HUES6 (cell line): Measurements from ENCODE around the gene SIX4.

Source experiments
- H3K27ac ChIP-seq: 2 replicates; pipeline ENCODE4 v1.7.0; 2013; ENCODE audit warnings: low read depth, mild to moderate bottlenecking, low read length, inconsistent platforms
- H3K27me3 ChIP-seq: 2 replicates; pipeline ENCODE4 v1.6.1; 2013; ENCODE audit warnings: low read length; ENCODE audit not compliant: control insufficient read depth, insufficient read depth
- H3K36me3 ChIP-seq: 2 replicates; pipeline ENCODE4 v1.6.1; 2013; ENCODE audit warnings: low read length; ENCODE audit not compliant: control insufficient read depth, insufficient read depth
- H3K4me1 ChIP-seq: 2 replicates; pipeline ENCODE4 v1.6.1; 2013; ENCODE audit warnings: low read length; ENCODE audit not compliant: control insufficient read depth, insufficient read depth
- H3K4me3 ChIP-seq: 2 replicates; pipeline ENCODE4 v1.5.1; 2013; ENCODE audit warnings: low read depth, low read length
- H3K9ac ChIP-seq: one replicate; pipeline ENCODE4 v1.6.1; 2013; ENCODE audit warnings: mild to moderate bottlenecking, low read length
- H3K9me3 ChIP-seq: 2 replicates; pipeline ENCODE4 v1.6.1; 2013; ENCODE audit warnings: low read depth, low read length; ENCODE audit not compliant: control insufficient read depth, insufficient read depth

The SIX4 gene

DNA sequence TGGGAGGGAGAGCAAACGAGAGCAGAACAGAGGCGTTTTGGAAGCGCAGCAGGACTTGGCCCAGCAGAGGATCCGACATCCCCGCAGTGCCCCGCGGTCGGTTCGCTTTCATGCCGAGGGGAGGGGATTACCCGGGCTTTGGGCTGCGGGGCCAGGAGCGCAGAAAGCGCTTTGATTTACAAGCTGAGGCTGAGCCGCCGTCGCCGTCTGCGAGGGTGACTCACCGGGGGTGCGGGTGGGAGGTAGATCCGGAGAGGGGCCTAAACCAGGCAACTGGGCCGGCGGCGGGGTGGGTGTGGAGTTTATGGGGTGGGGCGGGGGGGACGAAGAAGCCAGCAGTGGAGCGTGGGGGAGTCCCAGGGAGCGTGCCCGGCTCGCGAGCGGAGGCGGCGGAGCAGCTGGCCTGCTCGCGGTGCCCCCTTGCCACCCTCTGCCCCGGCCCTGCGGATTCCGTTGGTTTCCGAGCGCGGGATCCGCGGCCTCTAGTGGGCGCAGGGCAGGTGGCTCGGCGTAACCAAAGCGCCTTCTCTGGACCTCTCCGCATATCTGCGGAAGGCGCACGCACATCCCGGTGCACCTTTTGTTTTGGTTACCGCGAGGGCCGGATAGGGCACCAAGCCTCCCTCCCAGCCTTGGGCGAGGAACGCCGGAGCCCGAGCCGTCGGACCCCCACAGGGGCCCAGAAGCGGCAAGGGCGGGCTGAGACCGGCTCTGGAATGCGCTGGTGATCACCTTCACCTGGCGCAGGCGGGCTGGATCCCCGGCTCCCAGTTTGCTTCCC lies 2.6 kb downstream of the SIX4 start:
- Histone ChIP-seq H3K4me3 (peak overlapping the region; percentile 98), H3K9me3 (no peaks in the 10 kb centered on the region), H3K4me1 (peaks cover 21% of the 10 kb centered on the region), H3K27ac (peak overlapping the region; percentile 49; the same call in 1 of the 2 replicates), H3K9ac (peak overlapping the region; percentile 82), H3K27me3 (no peaks in the 10 kb centered on the region), H3K36me3 (peaks cover 37% of the 10 kb centered on the region)

DNA sequence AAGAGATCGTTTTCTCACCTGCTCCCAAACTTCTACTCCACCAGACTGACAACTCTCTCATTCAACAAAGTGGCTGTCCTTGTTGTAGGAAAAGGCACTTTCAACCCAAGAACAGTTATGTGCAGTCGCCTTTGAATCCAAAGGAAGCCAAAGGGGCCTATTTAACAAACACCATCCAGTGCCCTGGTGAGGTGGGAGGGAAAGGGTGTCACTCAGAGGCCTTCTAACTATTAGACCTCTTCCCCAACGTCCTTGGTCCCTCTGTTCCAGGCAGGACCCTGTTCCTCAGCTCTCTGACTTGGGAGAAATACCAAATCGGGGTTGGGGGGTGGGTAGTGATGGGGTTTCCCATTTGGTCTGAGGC lies 3.2 kb downstream of the SIX4 start:
- H3K4me3 ChIP-seq = peak overlapping the region; percentile 98
- H3K4me1 ChIP-seq = peaks cover 21% of the 10 kb centered on the region
- peaks cover 39% of the 10 kb centered on the region for H3K36me3 ChIP-seq
- H3K27me3 ChIP-seq = no peaks in the 10 kb centered on the region
- H3K27ac ChIP-seq = no peak overlapping the region
- H3K9me3 ChIP-seq = no peaks in the 10 kb centered on the region
- peak overlapping the region; percentile 73 for H3K9ac ChIP-seq

DNA sequence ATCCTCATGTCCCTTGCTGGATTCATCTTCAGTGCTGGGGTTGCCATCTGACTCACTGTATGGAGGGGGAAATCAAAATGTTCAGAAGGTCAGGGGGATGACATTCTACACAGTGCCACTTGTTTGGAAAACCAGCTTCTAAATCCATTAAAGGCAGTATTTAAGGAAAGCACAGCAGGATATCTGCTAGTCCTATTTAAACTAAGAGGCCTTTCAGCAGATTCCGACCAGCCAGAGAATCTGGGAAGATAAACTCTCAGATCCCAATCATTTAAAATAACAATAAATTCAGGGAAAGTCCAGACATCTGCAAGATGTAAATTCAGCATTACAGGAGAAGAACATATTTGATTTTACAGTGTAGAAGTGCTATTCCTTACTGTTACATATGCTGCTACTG lies 3.8 kb downstream of the SIX4 start:
- H3K4me1 ChIP-seq = peaks cover 21% of the 10 kb centered on the region
- peak overlapping the region; percentile 98 for H3K4me3 ChIP-seq
- H3K27ac ChIP-seq = no peak overlapping the region
- no peaks in the 10 kb centered on the region for H3K9me3 ChIP-seq
- H3K9ac ChIP-seq = peak overlapping the region; percentile 14
- H3K27me3 ChIP-seq = no peaks in the 10 kb centered on the region
- H3K36me3 ChIP-seq = peaks cover 45% of the 10 kb centered on the region

DNA sequence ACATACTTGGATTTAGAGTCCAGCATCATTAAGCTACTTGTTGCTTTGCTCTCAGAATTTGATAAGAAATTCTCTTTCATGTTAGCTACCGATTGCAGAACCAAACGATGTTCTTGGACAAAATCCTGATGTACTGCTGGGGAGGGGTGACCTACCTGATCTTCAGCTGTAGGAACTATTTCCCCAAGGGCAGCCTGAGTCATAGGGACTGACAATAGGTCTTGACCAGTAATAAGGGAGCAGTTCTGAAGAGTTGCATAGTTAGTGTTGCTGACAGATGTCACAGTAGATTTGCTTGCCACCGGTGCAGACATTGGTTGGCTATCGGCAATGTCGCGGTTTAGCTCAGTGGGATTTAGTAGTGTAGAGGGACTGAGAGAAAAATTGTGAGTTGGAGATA lies 10.6 kb downstream of the SIX4 start:
- peaks cover 6% of the 10 kb centered on the region; the same call in 1 of the 2 replicates for H3K4me1 ChIP-seq
- H3K27ac ChIP-seq = no peak overlapping the region
- H3K9me3 ChIP-seq = no peaks in the 10 kb centered on the region
- no peaks in the 10 kb centered on the region for H3K27me3 ChIP-seq
- H3K9ac ChIP-seq = no peak overlapping the region
- peaks cover 43% of the 10 kb centered on the region for H3K36me3 ChIP-seq
- no peak overlapping the region for H3K4me3 ChIP-seq

DNA sequence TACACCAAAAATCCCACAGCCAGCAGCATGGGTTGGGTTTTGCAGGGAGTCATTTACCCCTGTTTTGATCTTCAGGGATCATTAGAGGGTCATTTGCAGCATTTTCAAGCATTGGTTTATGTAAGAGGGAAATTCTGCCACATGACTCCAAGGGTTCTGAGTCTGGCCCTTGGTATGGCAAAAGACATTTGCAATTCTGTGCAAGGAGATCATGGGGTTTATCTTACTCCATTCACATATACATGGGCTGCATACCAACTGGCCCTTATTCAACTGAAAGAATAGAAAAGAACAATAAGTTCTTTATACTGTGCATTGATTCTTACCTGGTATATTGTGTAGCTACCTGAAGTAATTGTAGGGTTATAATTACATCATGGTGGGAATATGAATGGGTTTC lies 13.7 kb downstream of the SIX4 start:
- Histone ChIP-seq H3K27me3 (no peaks in the 10 kb centered on the region), H3K4me3 (no peak overlapping the region), H3K36me3 (peaks cover 20% of the 10 kb centered on the region), H3K4me1 (peaks cover 6% of the 10 kb centered on the region; the same call in 1 of the 2 replicates), H3K9ac (no peak overlapping the region), H3K27ac (no peak overlapping the region), H3K9me3 (no peaks in the 10 kb centered on the region)

DNA sequence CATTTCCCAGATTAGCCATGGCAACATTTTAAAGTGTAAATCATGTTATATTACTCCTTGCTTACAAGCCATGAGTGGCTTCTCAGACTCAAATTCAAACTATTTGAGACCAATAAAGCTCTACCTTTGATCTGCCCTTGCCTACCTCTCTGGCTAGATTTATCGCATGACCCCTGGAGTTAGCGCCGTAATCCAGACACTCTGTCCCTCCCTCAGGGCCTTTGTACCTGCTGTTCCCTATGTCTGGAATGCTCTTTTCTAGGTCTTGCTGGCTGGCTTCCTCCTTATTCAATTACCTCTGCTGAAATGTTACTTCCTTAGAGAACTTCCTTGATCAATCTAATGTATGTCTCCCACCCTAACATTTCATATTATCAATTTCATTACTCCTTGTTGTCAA lies 16.3 kb downstream of the SIX4 start:
- H3K9ac ChIP-seq = no peak overlapping the region
- no peak overlapping the region for H3K4me3 ChIP-seq
- no peaks in the 10 kb centered on the region for H3K9me3 ChIP-seq
- no peak overlapping the region for H3K27ac ChIP-seq
- no peaks in the 10 kb centered on the region for H3K27me3 ChIP-seq
- peaks cover 6% of the 10 kb centered on the region; the same call in 1 of the 2 replicates for H3K4me1 ChIP-seq
- H3K36me3 ChIP-seq = peaks cover 2% of the 10 kb centered on the region; the same call in 1 of the 2 replicates

DNA sequence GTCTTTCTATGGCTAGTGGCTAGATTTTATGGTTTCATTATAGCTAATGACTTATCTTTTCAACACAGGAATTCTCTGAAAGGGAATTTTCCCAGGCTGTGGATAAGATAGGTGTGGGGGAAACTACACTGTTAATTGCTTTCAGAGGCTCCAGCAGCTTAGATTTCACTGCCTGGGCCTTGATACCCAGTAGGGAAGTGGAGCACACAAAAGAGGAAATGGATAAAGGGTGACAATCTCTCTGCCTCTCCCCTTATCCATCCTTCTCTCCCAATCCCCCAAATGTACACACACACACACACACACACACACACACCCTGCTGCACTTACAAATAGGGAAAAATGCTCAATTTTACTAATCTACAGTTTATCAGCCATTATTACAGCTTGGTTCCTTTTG lies 19.1 kb downstream of the SIX4 start:
- Histone ChIP-seq H3K9me3 (peaks cover 5% of the 10 kb centered on the region), H3K4me3 (no peak overlapping the region)

DNA sequence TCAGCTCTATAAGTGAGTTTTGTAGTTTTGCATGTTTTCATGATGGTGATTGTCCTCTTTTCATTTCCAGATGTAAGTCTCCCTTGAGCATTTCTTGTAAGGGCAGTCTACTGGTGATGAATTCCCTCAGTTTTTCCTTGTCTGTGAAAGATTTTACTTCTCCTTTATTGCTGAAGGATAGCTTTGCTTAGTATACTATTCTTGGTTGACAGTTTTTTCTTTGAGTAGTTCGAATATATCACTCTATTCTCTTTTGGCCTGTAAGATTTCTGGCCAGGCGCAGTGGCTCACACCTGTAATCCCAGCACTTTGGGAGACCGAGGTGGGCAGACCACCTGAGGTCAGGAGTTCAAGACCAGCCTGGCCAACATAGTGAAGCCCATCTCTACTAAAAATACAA lies 23.6 kb downstream of the SIX4 start:
- no peak overlapping the region for H3K9ac ChIP-seq
- H3K4me3 ChIP-seq = no peak overlapping the region
- H3K27ac ChIP-seq = no peak overlapping the region
- no peaks in the 10 kb centered on the region for H3K4me1 ChIP-seq
- H3K27me3 ChIP-seq = no peaks in the 10 kb centered on the region
- H3K9me3 ChIP-seq = peaks cover 5% of the 10 kb centered on the region
- no peaks in the 10 kb centered on the region for H3K36me3 ChIP-seq

More for the DNA sequence above, 19.1 kb downstream of the SIX4 start:
- H3K4me1 ChIP-seq = 0 out of 2 replicates have a peak, but pooled peaks cover under 1% of the 10 kb centered on the region
- no peak overlapping the region for H3K9ac ChIP-seq
- H3K36me3 ChIP-seq = no peaks in the 10 kb centered on the region
- H3K27ac ChIP-seq = no peak overlapping the region
- no peaks in the 10 kb centered on the region for H3K27me3 ChIP-seq

DNA sequence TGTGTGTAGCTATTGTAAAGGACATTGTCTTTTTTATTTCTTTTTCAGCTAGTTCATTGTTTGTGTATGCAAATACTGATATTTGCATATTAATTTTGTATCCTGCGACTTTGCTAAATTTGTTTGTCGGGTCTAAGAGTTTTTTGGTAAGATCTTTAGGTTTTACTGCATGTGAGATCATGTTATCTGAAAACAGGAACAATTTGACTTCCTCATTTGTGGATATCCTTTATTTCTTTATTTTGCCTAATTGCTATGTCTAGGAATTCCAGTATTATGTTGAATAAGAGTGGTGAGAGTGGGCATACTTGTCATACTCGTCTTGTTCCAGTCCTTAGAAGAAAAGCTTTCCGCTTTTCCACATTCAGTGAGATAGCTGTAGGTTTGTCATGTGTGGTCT lies 28.8 kb downstream of the SIX4 start:
- Histone ChIP-seq H3K9ac (no peak overlapping the region), H3K4me1 (no peaks in the 10 kb centered on the region), H3K9me3 (no peaks in the 10 kb centered on the region; the same call in 1 of the 2 replicates), H3K4me3 (no peak overlapping the region), H3K36me3 (no peaks in the 10 kb centered on the region), H3K27me3 (no peaks in the 10 kb centered on the region), H3K27ac (no peak overlapping the region)

DNA sequence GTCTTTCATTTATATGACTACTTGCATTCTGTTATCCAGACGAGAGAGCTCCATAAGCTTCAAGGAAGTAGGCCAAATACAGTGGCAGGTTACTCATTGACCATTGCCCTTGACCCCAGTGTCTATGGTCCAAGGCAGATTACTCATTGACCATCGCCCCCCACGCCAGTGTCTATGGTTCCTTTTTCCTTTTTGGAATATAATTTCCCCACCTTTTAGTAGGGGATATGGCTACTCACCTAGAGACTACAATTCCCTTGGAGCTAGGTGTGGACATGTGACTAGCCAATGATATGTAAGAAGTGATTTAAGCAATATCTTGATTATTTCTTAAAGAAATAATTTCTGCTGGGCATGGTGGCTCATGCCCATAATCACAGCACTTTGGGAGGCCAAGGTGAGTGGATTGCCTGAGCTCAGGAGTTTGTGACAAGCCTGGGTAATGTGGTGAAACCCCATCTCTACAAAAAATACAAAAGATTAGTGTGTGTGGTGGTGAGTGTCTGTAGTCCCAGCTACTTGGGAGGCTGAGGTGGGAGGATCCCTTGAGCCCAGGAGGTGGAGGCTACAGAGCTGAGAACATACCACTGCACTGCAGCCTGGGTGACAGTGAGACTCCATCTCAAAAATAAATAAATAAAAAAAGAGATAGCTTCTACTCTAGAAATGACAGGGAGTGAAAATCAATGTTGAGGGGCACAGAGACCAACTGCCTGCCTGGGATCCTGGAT lies 32.6 kb downstream of the SIX4 start:
- Histone ChIP-seq H3K36me3 (no peaks in the 10 kb centered on the region), H3K27me3 (no peaks in the 10 kb centered on the region), H3K9ac (no peak overlapping the region), H3K27ac (no peak overlapping the region), H3K4me3 (no peak overlapping the region), H3K9me3 (no peaks in the 10 kb centered on the region), H3K4me1 (no peaks in the 10 kb centered on the region)

DNA sequence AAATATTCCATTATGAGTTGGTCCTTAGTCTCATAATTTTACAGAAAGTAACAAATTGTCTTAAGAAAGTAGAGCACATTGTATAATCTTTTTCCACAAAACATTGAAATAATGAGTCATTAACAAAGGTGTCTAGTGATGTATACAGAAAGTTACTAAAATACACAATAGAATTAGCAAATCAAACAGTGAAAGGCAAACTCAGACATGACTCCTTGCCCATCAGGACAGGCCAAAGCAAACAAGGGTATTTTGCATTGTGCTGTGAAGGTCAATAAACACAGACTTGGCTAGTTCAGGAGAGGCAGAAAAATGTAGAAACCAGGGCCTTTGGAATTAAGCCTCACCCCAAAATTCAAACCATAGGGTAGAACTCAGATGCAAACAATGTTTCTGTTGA lies 37.3 kb downstream of the SIX4 start:
- H3K27me3 ChIP-seq = no peaks in the 10 kb centered on the region
- no peak overlapping the region for H3K9ac ChIP-seq
- no peaks in the 10 kb centered on the region for H3K36me3 ChIP-seq
- no peak overlapping the region for H3K4me3 ChIP-seq
- no peaks in the 10 kb centered on the region for H3K4me1 ChIP-seq
- H3K27ac ChIP-seq = no peak overlapping the region
- H3K9me3 ChIP-seq = no peaks in the 10 kb centered on the region
